HCT116 (cell line): ENCODE data around the gene SCT. TPM values are rescaled to one million over a fixed set of nuclear protein-coding genes. Genes with fewer than 3 reads are reported as not detected.
A peak's percentile ranks its signal among the peaks of the same experiment; 100 is the strongest.

Source experiments
- ATAC-seq: fragments of 200-7000 bp; cut with Tn5 transposase; 2 replicates; pipeline ENCODE4 v1.9.1; 2020; ENCODE audit warnings: mild to moderate bottlenecking, moderate library complexity
- BruUV-seq: library from RNA; stranded (reverse); fragments of 400-500 nt; replicated peaks from 2 replicates; lab custom pipeline; 2021; lab: Mats Ljungman, UMichigan
- CTCF ChIA-PET: fragments of 300-600 bp; sonication (Branson Sonifier 250); formaldehyde crosslinking; loops from one replicate; lab custom pipeline; 2021; ENCODE audit warnings: antibody characterized with exemption; lab: Charles Lee
- POLR2A ChIA-PET: fragments of 300-600, 350-600 bp; sonication (Branson Sonifier 250); formaldehyde crosslinking; loops from one replicate; lab custom pipeline; 2021; ENCODE audit warnings: antibody characterized with exemption; lab: Charles Lee
- RAD21 ChIA-PET, 2 experiments: fragments of 300-600 bp; sonication (Branson Sonifier 250); formaldehyde crosslinking; loops; one replicate each; lab custom pipeline; 2023; ENCODE audit warnings: low total read pairs in 2 of 2; ENCODE audit not compliant: uncharacterized antibody in 2 of 2, unreplicated experiment in 2 of 2, low non-redundant PET in 1 of 2; lab: Charles Lee
- DNase-seq: peaks from one replicate; pipeline ENCODE4 v3.0.0-alpha.2; 2010; ENCODE audit warnings: low read depth, low spot score
- H2AFZ ChIP-seq: fragments of 200-600 bp; shearing (Covaris generic), sonication (generic); 2 replicates; pipeline ENCODE4 v1.6.1; 2017; ENCODE audit warnings: low read depth, mixed run types, mixed read lengths, antibody characterized with exemption, low read length; ENCODE audit not compliant: poor library complexity, severe bottlenecking
- H3K27ac ChIP-seq: 2 replicates; pipeline ENCODE4 v1.5.1; 2012; ENCODE audit warnings: low read depth, low read length
- H3K27me3 ChIP-seq: fragments of 200-600 bp; sonication (generic); 2 replicates; pipeline ENCODE4 v1.6.1; 2016; ENCODE audit warnings: mixed run types, low read length, mixed read lengths; ENCODE audit not compliant: insufficient read depth
- H3K36me3 ChIP-seq, 2 experiments: fragments of 200-500 bp in 1 of 2; fragments of 200-600 bp in 1 of 2; sonication (Bioruptor generic) in 1 of 2; sonication (generic) in 1 of 2; 2 replicates each; pipeline versions ENCODE4 v1.5.1 to v1.6.1; 2014 to 2016; ENCODE audit warnings: low read length in 2 of 2, inconsistent platforms in 1 of 2, mixed read lengths in 1 of 2, mixed run types in 1 of 2; ENCODE audit not compliant: insufficient read depth in 2 of 2, control insufficient read depth in 1 of 2
- H3K4me1 ChIP-seq, 2 experiments: fragments of 200-600 bp in 1 of 2; sonication (generic) in 1 of 2; 2 replicates each; pipeline versions ENCODE4 v1.5.1 to v1.6.1; 2012 to 2017; ENCODE audit warnings: low read length in 2 of 2, inconsistent platforms in 1 of 2, mild to moderate bottlenecking in 1 of 2, mixed read lengths in 1 of 2, mixed run types in 1 of 2, moderate library complexity in 1 of 2; ENCODE audit not compliant: insufficient read depth in 2 of 2, control insufficient read depth in 1 of 2
- H3K4me2 ChIP-seq: fragments of 200-600 bp; sonication (generic); 2 replicates; pipeline ENCODE4 v1.6.1; 2017; ENCODE audit warnings: mixed run types, low read length, mixed read lengths
- H3K4me3 ChIP-seq, 2 experiments: fragments of 200-600 bp in 1 of 2; sonication (generic) in 1 of 2; replicated peaks in 1 of 2; 2 replicates each; pipeline ENCODE4 v1.5.1; 2011 to 2016; ENCODE audit warnings: low read length in 2 of 2, control low read depth in 1 of 2, low read depth in 1 of 2, mild to moderate bottlenecking in 1 of 2, mixed read lengths in 1 of 2, mixed run types in 1 of 2
- H3K79me2 ChIP-seq: fragments of 200-600 bp; sonication (generic); 2 replicates; pipeline ENCODE4 v1.6.1; 2017; ENCODE audit warnings: mild to moderate bottlenecking, mixed run types, low read length, moderate library complexity, mixed read lengths; ENCODE audit not compliant: insufficient read depth
- H3K9ac ChIP-seq: fragments of 200-600 bp; sonication (generic); 2 replicates; pipeline ENCODE4 v1.6.1; 2016; ENCODE audit warnings: low read length, mixed read lengths
- H3K9me2 ChIP-seq: fragments of 200-600 bp; sonication (generic), shearing (Covaris generic); 2 replicates; pipeline ENCODE4 v1.6.1; 2017; ENCODE audit warnings: mixed run types, mild to moderate bottlenecking, moderate library complexity; ENCODE audit not compliant: insufficient read depth
- H3K9me3 ChIP-seq, 2 experiments: fragments of 200-500 bp in 1 of 2; fragments of 200-600 bp in 1 of 2; sonication (Bioruptor generic) in 1 of 2; sonication (generic) in 1 of 2; 2 replicates each; pipeline ENCODE4 v1.6.1; 2014 to 2017; ENCODE audit warnings: low read length in 2 of 2, mixed read lengths in 2 of 2, inconsistent platforms in 1 of 2, low read depth in 1 of 2, mild to moderate bottlenecking in 1 of 2, mixed run types in 1 of 2, moderate library complexity in 1 of 2; ENCODE audit not compliant: control insufficient read depth in 1 of 2, insufficient read depth in 1 of 2
- H4K20me1 ChIP-seq: fragments of 200-600 bp; sonication (generic), shearing (Covaris generic); 2 replicates; pipeline ENCODE4 v1.6.1; 2017; ENCODE audit warnings: mixed run types, mild to moderate bottlenecking, moderate library complexity; ENCODE audit not compliant: insufficient read depth
- ATF3 ChIP-seq: IDR thresholded peaks from 2 replicates; pipeline ENCODE4 v1.6.1; 2012
- CEBPB ChIP-seq: IDR thresholded peaks from 2 replicates; pipeline ENCODE4 v1.6.1; 2012; ENCODE audit warnings: low read depth
- CTCF ChIP-seq, 3 experiments: fragments of 200-600 bp in 1 of 3; sonication (generic) in 1 of 3; IDR thresholded peaks in 2 of 3; conservative IDR thresholded peaks in 1 of 3; 2 replicates each; pipeline ENCODE4 v1.5.1; 2012 to 2017; ENCODE audit warnings: low read depth in 2 of 3, low read length in 2 of 3, antibody characterized with exemption in 1 of 3, borderline replicate concordance in 1 of 3, control low read depth in 1 of 3, mild to moderate bottlenecking in 1 of 3, mixed read lengths in 1 of 3, mixed run types in 1 of 3, moderate library complexity in 1 of 3; ENCODE audit not compliant: insufficient read depth in 1 of 3
- ELF1 ChIP-seq: IDR thresholded peaks from 2 replicates; pipeline ENCODE4 v1.6.1; 2012; ENCODE audit warnings: low read depth, borderline replicate concordance
- EZH2 ChIP-seq: fragments of 200-600 bp; sonication (generic); IDR thresholded peaks from 2 replicates; pipeline ENCODE4 v1.6.1; 2017; ENCODE audit warnings: antibody characterized with exemption, mixed run types
- FOSL1 ChIP-seq: IDR thresholded peaks from 2 replicates; pipeline ENCODE4 v1.6.1; 2012; ENCODE audit warnings: low read depth
- JUND ChIP-seq: IDR thresholded peaks from 2 replicates; pipeline ENCODE4 v1.6.1; 2012
- POLR2AphosphoS5 ChIP-seq: IDR thresholded peaks from 2 replicates; pipeline ENCODE4 v1.6.1; 2011; ENCODE audit warnings: mild to moderate bottlenecking, low read depth, low read length, moderate library complexity
- SIN3A ChIP-seq: IDR thresholded peaks from 2 replicates; pipeline ENCODE4 v1.6.1; 2012; ENCODE audit warnings: low read depth
- TCF7L2 ChIP-seq: IDR thresholded peaks from 2 replicates; pipeline ENCODE4 v1.7.0; 2011; ENCODE audit warnings: borderline replicate concordance, inconsistent platforms; ENCODE audit not compliant: insufficient read depth, insufficient read length; ENCODE audit errors: extremely low read depth
- ZBTB33 ChIP-seq: IDR thresholded peaks from 2 replicates; pipeline ENCODE4 v1.6.1; 2011; ENCODE audit warnings: mild to moderate bottlenecking, low read length, moderate library complexity; ENCODE audit not compliant: insufficient replicate concordance; ENCODE audit errors: extremely low read depth
- ZFX ChIP-seq: fragments of 450-650 bp; IDR thresholded peaks from 2 replicates; pipeline ENCODE4 v1.6.1; 2017
- intact Hi-C: fragments of 100-400 bp; cut with micrococcal nuclease; formaldehyde crosslinking; loops from 2 replicates; pipeline ENCODE4 v1.10.0; 2022
- total RNA-seq: library from RNA; stranded (reverse); gene quantifications from one replicate; pipeline ENCODE4 v1.2.1, GENCODE V29; 2021; ENCODE audit not compliant: unreplicated experiment

Gene SCT
- total RNA-seq, 1 experiment from 2014 or later = not detected

- Histone ChIP-seq H3K4me1 (peaks cover 8 to 38% of the 10 kb centered on the region in 2 experiments), H3K4me3 (no peak overlapping the region), H3K36me3 (peaks cover 30 to 34% of the 10 kb centered on the region in 2 experiments; a peak in 3 of 4 replicates), H3K9ac (no peak overlapping the region), H3K79me2 (peaks cover 20% of the 10 kb centered on the region; the same call in 1 of the 2 replicates), H3K27me3 (no peaks in the 10 kb centered on the region), H3K4me2 (no peak overlapping the region), H3K27ac (peak overlapping the region; percentile 20; the same call in 1 of the 2 replicates), H4K20me1 (peaks cover 13% of the 10 kb centered on the region; the same call in 1 of the 2 replicates)
- intact Hi-C loops = no loop called here
- ChIA-PET POLR2A (no interaction called here), CTCF (interaction anchor here (0.8 to 1.0 kb wide), 2 partner anchors 11 to 52 kb away, joined by 3 read pairs; no protein-coding TSS in a partner anchor)
- ATAC-seq (no peak), DNase-seq (no peak)
- TF ChIP-seq POLR2AphosphoS5 (peak; percentile 17; the same call in 1 of the 2 replicates), JUND (no peak)
- TF ChIP-seq, all 23 proteins: peak for 1
- RAD21 ChIA-PET = no interaction called here
- Histone ChIP-seq H3K9me2 (no peaks in the 10 kb centered on the region), H3K9me3 (no peaks in the 10 kb centered on the region), H2AFZ (no peak overlapping the region)
- TSS peak; percentile 21 for BruUV-seq
Measured at GRCh38 chr11:611001-611996, 15.7 kb downstream of the SCT start.

- no peak for ATAC-seq
- Histone ChIP-seq H4K20me1 (peaks cover 13% of the 10 kb centered on the region; the same call in 1 of the 2 replicates), H3K4me3 (no peak overlapping the region), H3K4me2 (no peak overlapping the region), H3K9me2 (no peaks in the 10 kb centered on the region), H2AFZ (no peak overlapping the region), H3K9ac (no peak overlapping the region), H3K4me1 (peaks cover 8 to 30% of the 10 kb centered on the region in 2 experiments), H3K27ac (no peak overlapping the region), H3K27me3 (no peaks in the 10 kb centered on the region), H3K9me3 (no peaks in the 10 kb centered on the region), H3K79me2 (peaks cover 22% of the 10 kb centered on the region; the same call in 1 of the 2 replicates), H3K36me3 (peaks cover 36 to 42% of the 10 kb centered on the region in 2 experiments; a peak in 3 of 4 replicates)
- no peak for DNase-seq
- intact Hi-C loops = no loop called here
- ChIA-PET POLR2A (no interaction called here), CTCF (no interaction called here), RAD21 (no interaction called here)
- BruUV-seq = no TSS peak
- no peak for TF ChIP-seq SIN3A
- TF ChIP-seq ZBTB33 = no peak
- TF ChIP-seq ATF3 = no peak
- no peak for TF ChIP-seq POLR2AphosphoS5
- TF ChIP-seq CTCF (IDR thresholded peaks at IDR 0.05 in 2 of 3, conservative IDR thresholded peaks at IDR 0.05 in 1 of 3; ENCODE audit: borderline replicate concordance in 1 of 3, insufficient read depth in 1 of 3, low read depth in 2 of 3, low read length in 2 of 3) = no peak
- no peak for TF ChIP-seq CEBPB
- no peak for TF ChIP-seq JUND
- no peak for TF ChIP-seq EZH2
- no peak for TF ChIP-seq ELF1
- no peak for TF ChIP-seq FOSL1
- TF ChIP-seq TCF7L2 = no peak
- no peak for TF ChIP-seq ZFX
Measured at GRCh38 chr11:610146-610801, 16.7 kb downstream of the SCT start.
